GM12891 (cell line): Measurements from ENCODE around the gene NEDD9.

Experiments
- DNase-seq: peaks from one replicate; pipeline ENCODE4 v3.0.0; 2011; ENCODE audit warnings: low spot score; ENCODE audit not compliant: insufficient read length
- FAIRE-seq: peaks from 2 replicates; lab custom pipeline; 2011; peaks lifted over from hg19 to GRCh38; lab: Jason Lieb, UNC
- PAX5 ChIP-seq: IDR thresholded peaks from 2 replicates; pipeline ENCODE4 v1.6.1; 2011; ENCODE audit warnings: low read length, moderate library complexity, mild to moderate bottlenecking; ENCODE audit not compliant: insufficient read depth, severe bottlenecking
- POLR2A ChIP-seq: IDR thresholded peaks from 2 replicates; pipeline ENCODE4 v1.6.1; 2011; ENCODE audit warnings: low read depth, low read length, control low read depth
- POLR2AphosphoS5 ChIP-seq: IDR thresholded peaks from 2 replicates; pipeline ENCODE4 v1.6.1; 2011; ENCODE audit warnings: low read depth, low read length, control low read depth
- POU2F2 ChIP-seq: IDR thresholded peaks from 2 replicates; pipeline ENCODE4 v1.6.1; 2011; ENCODE audit warnings: low read depth, mild to moderate bottlenecking, control low read depth, low read length, moderate library complexity
- SPI1 ChIP-seq: IDR thresholded peaks from 2 replicates; pipeline ENCODE4 v1.6.1; 2011; ENCODE audit warnings: low read depth, low read length, control low read depth
- TAF1 ChIP-seq: IDR thresholded peaks from 2 replicates; pipeline ENCODE4 v1.6.1; 2011; ENCODE audit warnings: low read depth, low read length, control low read depth

Gene NEDD9

GRCh38 chr6:11229655-11230046 is 2.8 kb downstream of the NEDD9 start:
- no peak for TF ChIP-seq POLR2AphosphoS5
- no peak for TF ChIP-seq PAX5
- TF ChIP-seq POLR2A = no peak
- no peak for TF ChIP-seq TAF1
- TF ChIP-seq POU2F2 = no peak
- no peak for TF ChIP-seq SPI1
- DNase-seq = no peak
- no peak for FAIRE-seq

GRCh38 chr6:11228935-11229654 is 3.4 kb downstream of the NEDD9 start:
- FAIRE-seq = no peak
- no peak for DNase-seq
- TF ChIP-seq POLR2A (no peak), POU2F2 (no peak), TAF1 (no peak), SPI1 (no peak), PAX5 (no peak), POLR2AphosphoS5 (no peak)

- TF ChIP-seq POLR2AphosphoS5 (no peak), TAF1 (no peak), SPI1 (no peak), POU2F2 (no peak), POLR2A (no peak), PAX5 (no peak)
- FAIRE-seq = no peak
- DNase-seq = no peak
Measured at GRCh38 chr6:11227698-11228097, 4.8 kb downstream of the NEDD9 start.

- TF ChIP-seq PAX5 (no peak), SPI1 (no peak), POU2F2 (no peak)
- no peak for DNase-seq
- FAIRE-seq = no peak
Measured at GRCh38 chr6:11226005-11226404, 6.5 kb downstream of the NEDD9 start.

- no peak for DNase-seq
- FAIRE-seq = no peak
- TF ChIP-seq POLR2A (no peak), POLR2AphosphoS5 (no peak), POU2F2 (no peak), TAF1 (no peak), SPI1 (no peak), PAX5 (no peak)
Measured at GRCh38 chr6:11224966-11225463, 7.5 kb downstream of the NEDD9 start.

- no peak for TF ChIP-seq POLR2AphosphoS5
- TF ChIP-seq POU2F2 = no peak
- DNase-seq (no peak), FAIRE-seq (no peak)
Measured at GRCh38 chr6:11224252-11224965, 8.1 kb downstream of the NEDD9 start.

- TF ChIP-seq POU2F2 (no peak), SPI1 (no peak), PAX5 (no peak), POLR2AphosphoS5 (no peak)
- FAIRE-seq (no peak), DNase-seq (no peak)
Measured at GRCh38 chr6:11223286-11223864, 9.1 kb downstream of the NEDD9 start.

GRCh38 chr6:11222385-11223277 is 9.8 kb downstream of the NEDD9 start:
- no peak for TF ChIP-seq TAF1
- TF ChIP-seq SPI1 = 0 out of 2 replicates have a peak, but pooled peaks have one; percentile 8
- FAIRE-seq (no peak), DNase-seq (no peak)

GRCh38 chr6:11221623-11222384 is 10.7 kb downstream of the NEDD9 start:
- TF ChIP-seq POLR2A (no peak), POLR2AphosphoS5 (no peak), SPI1 (no peak), POU2F2 (no peak), PAX5 (no peak), TAF1 (no peak)
- FAIRE-seq = no peak
- DNase-seq = no peak
